H9 (cell line): ENCODE measurements around the gene CAMTA1. TPM values are rescaled to one million over a fixed set of nuclear protein-coding genes. Genes with fewer than 3 reads are reported as not detected.

ENCODE experiments used
- DNase-seq: peaks from one replicate; pipeline ENCODE4 v3.0.0-alpha.2; 2017
- H2AFZ ChIP-seq: one replicate; pipeline ENCODE4 v1.6.1; 2013; ENCODE audit warnings: mild to moderate bottlenecking, low read length, control low read depth, moderate library complexity
- H2AK5ac ChIP-seq: 2 replicates; pipeline ENCODE4 v1.6.1; 2013; ENCODE audit warnings: low read length, control low read depth, mixed read lengths; ENCODE audit not compliant: insufficient read length
- H2BK120ac ChIP-seq: one replicate; pipeline ENCODE4 v1.6.1; 2013; ENCODE audit warnings: low read depth, mild to moderate bottlenecking, low read length, control low read depth, inconsistent platforms; ENCODE audit not compliant: poor library complexity, severe bottlenecking
- H2BK12ac ChIP-seq: 2 replicates; pipeline ENCODE4 v1.6.1; 2013; ENCODE audit warnings: low read length, control low read depth, mixed read lengths, low read depth; ENCODE audit not compliant: insufficient read length
- H2BK15ac ChIP-seq: 2 replicates; pipeline ENCODE4 v1.6.1; 2013; ENCODE audit warnings: low read depth, low read length, control low read depth
- H2BK20ac ChIP-seq: one replicate; pipeline ENCODE4 v1.6.1; 2013; ENCODE audit warnings: low read depth, mild to moderate bottlenecking, low read length, control low read depth, inconsistent platforms; ENCODE audit not compliant: poor library complexity, severe bottlenecking
- H2BK5ac ChIP-seq: 2 replicates; pipeline ENCODE4 v1.6.1; 2013; ENCODE audit warnings: low read length, control low read depth, mixed read lengths; ENCODE audit not compliant: insufficient read length
- H3K14ac ChIP-seq: 2 replicates; pipeline ENCODE4 v1.6.1; 2013; ENCODE audit warnings: low read length, control low read depth; ENCODE audit not compliant: insufficient read depth
- H3K18ac ChIP-seq: 2 replicates; pipeline ENCODE4 v1.6.1; 2013; ENCODE audit warnings: low read depth, mild to moderate bottlenecking, mixed read lengths, low read length, control low read depth; ENCODE audit not compliant: insufficient read length
- H3K23ac ChIP-seq: 2 replicates; pipeline ENCODE4 v1.6.1; 2013; ENCODE audit warnings: low read length, control low read depth, mixed read lengths, low read depth; ENCODE audit not compliant: insufficient read length
- H3K23me2 ChIP-seq: 2 replicates; pipeline ENCODE4 v1.6.1; 2013; ENCODE audit warnings: low read depth, mild to moderate bottlenecking, mixed read lengths, low read length, control low read depth; ENCODE audit not compliant: insufficient read length, poor library complexity, severe bottlenecking
- H3K27ac ChIP-seq: 2 replicates; pipeline ENCODE4 v1.5.1; 2013; ENCODE audit warnings: low read length, control low read depth, mixed read lengths, low read depth; ENCODE audit not compliant: insufficient read length
- H3K27me3 ChIP-seq: 2 replicates; pipeline ENCODE4 v1.6.1; 2013; ENCODE audit warnings: low read length, control low read depth, inconsistent platforms; ENCODE audit not compliant: insufficient read depth
- H3K4ac ChIP-seq: 2 replicates; pipeline ENCODE4 v1.6.1; 2013; ENCODE audit warnings: low read depth, mild to moderate bottlenecking, control low read depth, inconsistent platforms, low read length, moderate library complexity
- H3K4me1 ChIP-seq: 2 replicates; pipeline ENCODE4 v1.6.1; 2013; ENCODE audit warnings: low read length, control low read depth, inconsistent platforms; ENCODE audit not compliant: insufficient read depth
- H3K4me2 ChIP-seq: 2 replicates; pipeline ENCODE4 v1.6.1; 2013; ENCODE audit warnings: low read length, control low read depth, mixed read lengths; ENCODE audit not compliant: insufficient read length, insufficient read depth
- H3K56ac ChIP-seq: 2 replicates; pipeline ENCODE4 v1.6.1; 2013; ENCODE audit warnings: low read depth, mild to moderate bottlenecking, mixed read lengths, low read length, control low read depth; ENCODE audit not compliant: insufficient read length
- H3K79me1 ChIP-seq: 2 replicates; pipeline ENCODE4 v1.6.1; 2013; ENCODE audit warnings: low read depth, mild to moderate bottlenecking, moderate library complexity, low read length, control low read depth, inconsistent platforms; ENCODE audit not compliant: insufficient read depth, poor library complexity, severe bottlenecking
- H3K79me2 ChIP-seq: 2 replicates; pipeline ENCODE4 v1.6.1; 2013; ENCODE audit warnings: low read length, control low read depth, inconsistent platforms; ENCODE audit not compliant: insufficient read depth
- H3K9ac ChIP-seq: 2 replicates; pipeline ENCODE4 v1.6.1; 2013; ENCODE audit warnings: low read length, control low read depth, mixed read lengths; ENCODE audit not compliant: insufficient read length; ENCODE audit errors: extremely low read depth
- H3K9me3 ChIP-seq: one replicate; pipeline ENCODE4 v1.6.1; 2013; ENCODE audit warnings: low read depth, low read length, inconsistent platforms; ENCODE audit not compliant: control insufficient read depth
- H3T11ph ChIP-seq: one replicate; pipeline ENCODE4 v1.6.1; 2013; ENCODE audit warnings: mild to moderate bottlenecking, low read length, control low read depth, inconsistent platforms
- H4K20me1 ChIP-seq: one replicate; pipeline ENCODE4 v1.6.1; 2013; ENCODE audit not compliant: control insufficient read depth, insufficient read length, insufficient read depth
- H4K5ac ChIP-seq: 2 replicates; pipeline ENCODE4 v1.6.1; 2013; ENCODE audit warnings: low read depth, mild to moderate bottlenecking, mixed read lengths, low read length, control low read depth; ENCODE audit not compliant: insufficient read length
- H4K8ac ChIP-seq: replicated peaks from 2 replicates; pipeline ENCODE4 v1.6.1; 2013; ENCODE audit warnings: low read length, control low read depth, mixed read lengths, low read depth; ENCODE audit not compliant: insufficient read length
- H4K91ac ChIP-seq: 2 replicates; pipeline ENCODE4 v1.6.1; 2013; ENCODE audit warnings: low read depth, mild to moderate bottlenecking, moderate library complexity, mixed read lengths, low read length, control low read depth; ENCODE audit not compliant: insufficient read length
- H3K27ac Mint-ChIP-seq, 3 experiments: 2 replicates in 2 of 3; 3 replicates in 1 of 3; pipeline ENCODE4 v1.8.0; 2020 to 2021; ENCODE audit warnings: mixed read lengths in 3 of 3, mild to moderate bottlenecking in 1 of 3, moderate library complexity in 1 of 3
- H3K27me3 Mint-ChIP-seq: 2 replicates; pipeline ENCODE4 v1.8.0; 2021; ENCODE audit warnings: low read depth, mild to moderate bottlenecking, moderate library complexity, mixed read lengths
- H3K36me3 Mint-ChIP-seq, 3 experiments: 2 replicates in 2 of 3; 3 replicates in 1 of 3; pipeline ENCODE4 v1.8.0; 2020 to 2021; ENCODE audit warnings: low read depth in 3 of 3, mixed read lengths in 3 of 3; ENCODE audit not compliant: insufficient read depth in 1 of 3
- H3K4me1 Mint-ChIP-seq, 2 experiments: 2 replicates each; pipeline ENCODE4 v1.8.0; 2020; ENCODE audit warnings: mixed read lengths in 2 of 2
- H3K4me3 Mint-ChIP-seq, 2 experiments: 2 replicates in 1 of 2; 3 replicates in 1 of 2; pipeline ENCODE4 v1.8.0; 2020 to 2021; ENCODE audit warnings: mild to moderate bottlenecking in 2 of 2, mixed read lengths in 2 of 2, moderate library complexity in 1 of 2
- H3K9me3 Mint-ChIP-seq, 2 experiments: 2 replicates in 1 of 2; 3 replicates in 1 of 2; pipeline ENCODE4 v1.8.0; 2020; ENCODE audit warnings: mild to moderate bottlenecking in 2 of 2, mixed read lengths in 2 of 2, moderate library complexity in 1 of 2
- WGBS: extraction: QIAGEN DNeasy Blood & Tissue Kit; methylation state at CpG from one replicate; pipeline ENCODE4 v1.1.7; 2013; ENCODE audit warnings: missing lambda C conversion rate, low lambda C conversion rate, mixed read lengths; ENCODE audit not compliant: insufficient read length; ENCODE audit errors: extremely low coverage; 5-methylcytosine and 5-hydroxymethylcytosine counted together
- total RNA-seq: library from RNA; stranded (reverse); gene quantifications from 2 replicates; pipeline ENCODE4 v1.2.1, GENCODE V29; 2021
- TF ChIP-seq, protein P1 (sequence below): fragments of 200-600 bp; sonication (generic); conservative IDR thresholded peaks from 3 replicates; pipeline ENCODE4 v1.8.0; 2021; ENCODE audit warnings: antibody characterized with exemption, mild to moderate bottlenecking

The CAMTA1 gene
- total RNA-seq, 1 experiment from 2014 or later, result 115 TPM

DNA sequence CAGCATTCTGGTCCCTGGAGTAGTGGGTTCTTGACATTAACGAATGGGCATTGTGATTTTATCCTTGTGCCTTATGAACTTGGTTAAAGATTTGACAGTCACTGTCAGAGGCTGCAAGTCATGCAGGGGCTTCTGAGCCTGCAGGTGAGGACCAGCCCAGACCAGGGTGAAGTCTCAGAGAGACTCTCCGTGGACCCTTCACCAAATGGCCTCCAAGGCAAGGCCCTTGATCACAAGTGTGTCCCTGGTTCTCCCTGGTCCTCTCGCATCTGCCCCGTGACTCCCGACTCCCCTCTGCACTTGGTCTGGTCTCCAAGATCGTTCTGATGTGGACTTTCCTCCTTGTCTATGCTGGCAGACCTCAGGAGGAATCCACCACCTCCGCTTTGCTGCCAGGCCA is 509.4 kb downstream of the CAMTA1 start:
- Histone ChIP-seq H2AK5ac (no peak overlapping the region), H3K79me2 (no peaks in the 10 kb centered on the region), H4K20me1 (no peaks in the 10 kb centered on the region), H2BK120ac (no peak overlapping the region), H3T11ph (no peak overlapping the region), H3K14ac (no peak overlapping the region), H3K27ac (no peak overlapping the region), H4K5ac (no peak overlapping the region), H2BK5ac (no peak overlapping the region), H3K56ac (no peak overlapping the region), H2BK20ac (no peak overlapping the region), H4K91ac (no peak overlapping the region), H3K4me1 (peaks cover 19% of the 10 kb centered on the region; the same call in 1 of the 2 replicates), H2BK12ac (no peak overlapping the region), H3K79me1 (no peaks in the 10 kb centered on the region), H3K23ac (no peak overlapping the region), H3K9ac (no peak overlapping the region), H3K9me3 (no peaks in the 10 kb centered on the region), H3K4me2 (no peak overlapping the region), H2BK15ac (no peak overlapping the region), H2AFZ (no peak overlapping the region), H3K23me2 (no peaks in the 10 kb centered on the region), H4K8ac (no peak overlapping the region), H3K18ac (no peak overlapping the region), H3K4ac (no peak overlapping the region), H3K27me3 (no peaks in the 10 kb centered on the region)
- peaks cover 54 to 69% of the 10 kb centered on the region in 2 experiments for H3K4me1 Mint-ChIP-seq
- peaks cover 3% of the 10 kb centered on the region for H3K27me3 Mint-ChIP-seq
- peaks cover 14 to 16% of the 10 kb centered on the region in 2 experiments for H3K9me3 Mint-ChIP-seq
- peak overlapping the region in 1 of 3 experiments; percentile 84; a peak in 2 of 7 replicates for H3K27ac Mint-ChIP-seq
- DNase-seq, result no peak
- WGBS, result no CpG with 5 or more reads among the region's 7 CpGs
- H3K36me3 Mint-ChIP-seq, result peaks cover 7 to 12% (median 12%) of the 10 kb centered on the region in 3 experiments; a peak in 6 of 7 replicates
- TF ChIP-seq, protein P1, sequence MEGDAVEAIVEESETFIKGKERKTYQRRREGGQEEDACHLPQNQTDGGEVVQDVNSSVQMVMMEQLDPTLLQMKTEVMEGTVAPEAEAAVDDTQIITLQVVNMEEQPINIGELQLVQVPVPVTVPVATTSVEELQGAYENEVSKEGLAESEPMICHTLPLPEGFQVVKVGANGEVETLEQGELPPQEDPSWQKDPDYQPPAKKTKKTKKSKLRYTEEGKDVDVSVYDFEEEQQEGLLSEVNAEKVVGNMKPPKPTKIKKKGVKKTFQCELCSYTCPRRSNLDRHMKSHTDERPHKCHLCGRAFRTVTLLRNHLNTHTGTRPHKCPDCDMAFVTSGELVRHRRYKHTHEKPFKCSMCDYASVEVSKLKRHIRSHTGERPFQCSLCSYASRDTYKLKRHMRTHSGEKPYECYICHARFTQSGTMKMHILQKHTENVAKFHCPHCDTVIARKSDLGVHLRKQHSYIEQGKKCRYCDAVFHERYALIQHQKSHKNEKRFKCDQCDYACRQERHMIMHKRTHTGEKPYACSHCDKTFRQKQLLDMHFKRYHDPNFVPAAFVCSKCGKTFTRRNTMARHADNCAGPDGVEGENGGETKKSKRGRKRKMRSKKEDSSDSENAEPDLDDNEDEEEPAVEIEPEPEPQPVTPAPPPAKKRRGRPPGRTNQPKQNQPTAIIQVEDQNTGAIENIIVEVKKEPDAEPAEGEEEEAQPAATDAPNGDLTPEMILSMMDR, result no peak
- H3K4me3 Mint-ChIP-seq, result no peak overlapping the region
